Small intestine (tissue), 7 donors: ENCODE measurements around the gene BABAM2. TPM values are rescaled to one million over a fixed set of nuclear protein-coding genes. Genes with fewer than 3 reads are reported as not detected.
A peak's percentile ranks its signal among the peaks of the same experiment; 100 is the strongest.

Experiments
- DNase-seq, 2 donors: peaks; one replicate each; pipeline versions ENCODE4 v3.0.0 to v3.0.0-alpha.2; 2013
- FAIRE-seq: peaks from 2 replicates; lab custom pipeline; 2012; peaks lifted over from hg19 to GRCh38; lab: Jason Lieb, UNC
- H3K27ac ChIP-seq, 3 donors: one replicate each; pipeline ENCODE4 v1.5.1; 2013; ENCODE audit warnings: low read length in 2 of 3, mild to moderate bottlenecking in 2 of 3, control low read depth in 1 of 3, inconsistent platforms in 1 of 3, low read depth in 1 of 3, moderate library complexity in 1 of 3
- H3K27me3 ChIP-seq, 3 donors: one replicate each; pipeline ENCODE4 v1.6.1; 2013; ENCODE audit warnings: low read length in 3 of 3, inconsistent platforms in 1 of 3; ENCODE audit not compliant: control insufficient read depth in 3 of 3, insufficient read depth in 3 of 3
- H3K36me3 ChIP-seq, 3 donors: one replicate each; pipeline ENCODE4 v1.6.1; 2013; ENCODE audit warnings: low read length in 3 of 3, inconsistent platforms in 1 of 3, low read depth in 1 of 3, mild to moderate bottlenecking in 1 of 3, moderate library complexity in 1 of 3; ENCODE audit not compliant: control insufficient read depth in 3 of 3, insufficient read depth in 2 of 3
- H3K4me1 ChIP-seq, 3 donors: one replicate each; pipeline ENCODE4 v1.6.1; 2013; ENCODE audit warnings: low read length in 2 of 3, inconsistent platforms in 1 of 3, low read depth in 1 of 3, mild to moderate bottlenecking in 1 of 3, moderate library complexity in 1 of 3; ENCODE audit not compliant: control insufficient read depth in 3 of 3, insufficient read depth in 2 of 3
- H3K4me3 ChIP-seq, 3 donors: one replicate each; pipeline ENCODE4 v1.5.1; 2013; ENCODE audit warnings: low read length in 3 of 3, control low read depth in 1 of 3, inconsistent platforms in 1 of 3, low read depth in 1 of 3, mild to moderate bottlenecking in 1 of 3, moderate library complexity in 1 of 3
- H3K9me3 ChIP-seq, 2 donors: one replicate each; pipeline ENCODE4 v1.6.1; 2013; ENCODE audit warnings: low read depth in 1 of 2, low read length in 1 of 2; ENCODE audit not compliant: control insufficient read depth in 2 of 2, insufficient read depth in 1 of 2
- whole genome bisulfite sequencing, 3 donors: extraction: QIAGEN DNeasy Blood & Tissue Kit; methylation state at CpG; one replicate each; pipeline ENCODE4 v1.1.7; 2013; 5-methylcytosine and 5-hydroxymethylcytosine counted together
- polyA plus RNA-seq, 4 donors: library from polyadenylated mRNA; stranded (reverse) in 3 of 4; unstranded in 1 of 4; fragments of 200-250 nt in 3 of 4; fragments of 120-200 nt in 1 of 4; gene quantifications; one replicate each; pipeline versions ENCODE4 v1.2.1 to v1.2.3, GENCODE V29; 2013
- donor health status: healthy with polysubstance abuse.
- donor health status: control.
- donor health status: control.
- donor health status: Bipolar disorder and iron deficiency.
- donor health status: healthy.

The BABAM2 gene
- polyA plus RNA-seq, 4 donors = 19.5 to 38.6 (median 21.5) TPM

DNA sequence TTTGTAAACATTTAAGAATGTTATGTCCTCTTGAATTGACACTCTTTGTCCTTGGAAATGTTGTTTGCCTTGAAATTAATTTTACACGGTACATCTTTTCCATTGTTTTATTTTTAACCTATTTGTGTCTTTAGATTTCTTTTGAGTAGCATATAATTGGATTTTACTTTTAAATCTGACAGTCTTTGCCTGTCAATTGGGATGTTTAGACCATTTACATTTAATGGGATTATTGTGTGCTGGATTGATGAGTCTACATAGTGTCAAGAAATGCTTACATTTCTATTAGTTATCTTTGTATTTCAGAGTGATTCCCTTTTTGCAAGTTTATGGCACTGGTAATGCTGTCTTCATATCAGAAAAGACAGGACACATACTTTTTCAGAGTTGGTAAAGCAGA, 61.5 kb downstream of the BABAM2 start:
- Histone ChIP-seq H3K27ac (no peak overlapping the region), H3K36me3 (no peaks in the 10 kb centered on the region), H3K9me3 (no peaks in the 10 kb centered on the region), H3K4me3 (no peak overlapping the region), H3K27me3 (no peaks in the 10 kb centered on the region), H3K4me1 (peaks cover 0 to 15% (median 0%) of the 10 kb centered on the region in 3 donors)
- WGBS, 3 donors = 97 to 99% (median 98%) methylated on average over 1 of the region's 1 CpG
- no peak for DNase-seq
- FAIRE-seq = no peak

GRCh38 chr2:27953077-27953476, 62.5 kb downstream of the BABAM2 start:
- WGBS, 3 donors = 90 to 94% (median 92%) methylated on average over 4 of the region's 4 CpGs
- DNase-seq (no peak), FAIRE-seq (no peak)
- H3K27ac ChIP-seq = no peak overlapping the region
- H3K36me3 ChIP-seq = no peaks in the 10 kb centered on the region
- H3K4me3 ChIP-seq = no peak overlapping the region
- H3K27me3 ChIP-seq = no peaks in the 10 kb centered on the region
- H3K9me3 ChIP-seq = no peaks in the 10 kb centered on the region
- H3K4me1 ChIP-seq = peaks cover 0 to 15% (median 0%) of the 10 kb centered on the region in 3 donors

- Histone ChIP-seq H3K9me3 (no peaks in the 10 kb centered on the region), H3K36me3 (no peaks in the 10 kb centered on the region), H3K4me3 (no peak overlapping the region), H3K4me1 (peaks cover 0 to 19% (median 8%) of the 10 kb centered on the region in 3 donors), H3K27me3 (no peaks in the 10 kb centered on the region), H3K27ac (no peak overlapping the region)
- peak in 1 of 2 donors; percentile 42 for DNase-seq
- FAIRE-seq = no peak
- 26 to 45% (median 37%) methylated on average over 4 of the region's 4 CpGs for WGBS, 3 donors
These were observed 63.7 kb downstream of the BABAM2 start for GRCh38 chr2:27954221-27954673.

DNA sequence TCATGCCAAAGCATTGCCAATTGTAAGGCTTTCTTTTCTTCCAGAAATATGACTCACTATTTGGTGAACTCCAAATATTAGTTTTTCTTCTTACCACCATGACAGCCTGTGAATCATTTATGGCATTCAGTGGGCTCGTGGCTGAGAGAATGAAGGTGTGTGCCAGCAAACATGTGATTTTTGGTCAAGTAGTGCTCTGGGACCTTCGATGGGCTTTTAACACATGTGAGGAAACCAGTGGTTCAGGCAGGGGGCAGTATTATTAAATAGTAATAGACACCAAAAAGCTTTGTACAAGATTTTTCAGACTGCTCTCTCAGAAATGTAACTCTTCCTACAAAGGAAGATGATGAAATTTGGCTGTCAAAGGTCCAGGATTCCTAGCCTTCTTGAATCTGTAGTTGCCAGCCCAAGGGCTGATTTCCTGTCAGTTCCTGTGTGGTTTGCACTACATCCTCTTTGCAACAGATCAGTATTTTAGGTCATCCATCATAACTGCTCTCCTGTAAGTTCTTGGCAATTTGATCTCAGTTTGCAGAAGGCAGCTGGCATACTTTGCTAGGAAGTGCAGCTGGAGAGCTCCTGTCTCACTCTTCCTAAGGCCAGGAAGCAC, 64.3 kb downstream of the BABAM2 start:
- WGBS, 3 donors = 15 to 59% (median 54%) methylated on average over 2 of the region's 2 CpGs
- peak in 1 of 2 donors; percentile 19 for DNase-seq
- FAIRE-seq = no peak
- H3K4me3 ChIP-seq = no peak overlapping the region
- peak overlapping the region in 1 of 3 donors; percentile 51 for H3K27ac ChIP-seq
- no peaks in the 10 kb centered on the region for H3K27me3 ChIP-seq
- H3K4me1 ChIP-seq = peaks cover 0 to 19% (median 12%) of the 10 kb centered on the region in 3 donors
- H3K36me3 ChIP-seq = no peaks in the 10 kb centered on the region
- H3K9me3 ChIP-seq = no peaks in the 10 kb centered on the region

GRCh38 chr2:27955384-27956161, 65.0 kb downstream of the BABAM2 start:
- WGBS, 3 donors = 61 to 74% (median 61%) methylated on average over 5 of the region's 5 CpGs
- no peaks in the 10 kb centered on the region for H3K27me3 ChIP-seq
- no peaks in the 10 kb centered on the region for H3K36me3 ChIP-seq
- FAIRE-seq = no peak
- no peaks in the 10 kb centered on the region for H3K9me3 ChIP-seq
- H3K4me3 ChIP-seq = no peak overlapping the region
- peak overlapping the region in 1 of 3 donors; percentile 8 for H3K27ac ChIP-seq
- no peak for DNase-seq
- peaks cover 0 to 25% (median 19%) of the 10 kb centered on the region in 3 donors for H3K4me1 ChIP-seq

DNA sequence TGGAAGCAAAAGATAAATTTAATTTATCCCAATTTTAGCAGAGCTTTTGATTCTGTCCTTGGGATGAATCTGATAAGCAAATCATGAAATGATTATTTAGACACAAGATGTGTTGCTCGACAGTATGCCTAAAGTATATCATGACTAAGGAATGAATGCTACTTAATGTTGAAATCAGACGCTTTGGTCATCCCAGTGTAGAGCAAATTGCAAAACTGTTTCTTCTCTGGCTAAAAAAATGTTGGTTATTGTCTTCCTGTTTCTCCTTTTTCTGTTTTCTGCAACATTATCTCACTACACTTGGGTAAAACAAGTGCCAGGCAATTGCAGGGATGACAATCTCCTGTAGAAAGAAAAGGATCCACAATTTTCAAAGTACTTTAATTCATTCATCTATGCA, 66.4 kb downstream of the BABAM2 start:
- H3K4me1 ChIP-seq = peaks cover 0 to 25% (median 21%) of the 10 kb centered on the region in 3 donors
- 83 to 98% (median 85%) methylated on average over 2 of the region's 2 CpGs for WGBS, 3 donors
- no peaks in the 10 kb centered on the region for H3K9me3 ChIP-seq
- DNase-seq (no peak), FAIRE-seq (no peak)
- no peaks in the 10 kb centered on the region for H3K27me3 ChIP-seq
- H3K4me3 ChIP-seq = no peak overlapping the region
- H3K36me3 ChIP-seq = no peaks in the 10 kb centered on the region
- H3K27ac ChIP-seq = no peak overlapping the region

DNA sequence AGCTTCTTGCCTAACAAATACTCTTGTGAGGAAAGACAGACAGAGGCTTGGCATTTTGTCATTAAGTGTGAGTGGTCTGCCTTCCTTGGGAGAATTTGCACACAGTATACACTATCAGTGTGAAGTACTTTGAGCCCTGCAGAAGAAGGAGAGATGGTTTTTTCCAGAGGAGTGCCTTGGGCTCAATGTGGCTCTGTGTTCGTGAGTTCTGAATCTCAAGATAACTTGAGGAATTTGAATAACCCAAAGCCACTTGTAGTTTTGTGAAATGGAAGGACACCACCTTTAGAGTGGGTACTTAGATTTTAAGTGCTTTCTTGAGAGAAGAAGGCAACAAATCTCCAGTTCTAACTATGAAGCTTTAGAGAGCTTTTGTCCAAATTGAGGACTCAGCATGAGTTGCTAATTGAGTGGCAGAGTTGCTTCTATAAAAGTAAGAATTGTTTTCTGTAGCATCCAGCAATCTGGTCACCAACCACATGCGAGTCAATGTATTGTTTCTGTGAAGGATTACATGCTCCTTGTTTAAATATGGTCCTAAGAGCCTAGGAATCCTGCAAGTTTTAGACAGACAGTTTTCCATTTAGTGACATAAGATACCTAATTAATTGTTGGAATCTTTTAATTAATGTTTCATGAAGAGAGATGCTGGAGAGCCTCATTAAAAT, 68.3 kb downstream of the BABAM2 start:
- Histone ChIP-seq H3K4me3 (no peak overlapping the region), H3K4me1 (peaks cover 0 to 21% (median 21%) of the 10 kb centered on the region in 3 donors), H3K36me3 (no peaks in the 10 kb centered on the region), H3K27me3 (no peaks in the 10 kb centered on the region), H3K27ac (peak overlapping the region in 1 of 3 donors; percentile 34), H3K9me3 (no peaks in the 10 kb centered on the region)
- FAIRE-seq = no peak
- WGBS, 3 donors = 89 to 98% (median 90%) methylated on average over 2 of the region's 2 CpGs
- DNase-seq = peak in 1 of 2 donors; percentile 10

GRCh38 chr2:27959496-27959895, 69.0 kb downstream of the BABAM2 start:
- Histone ChIP-seq H3K36me3 (no peaks in the 10 kb centered on the region), H3K4me1 (peaks cover 0 to 21% (median 16%) of the 10 kb centered on the region in 3 donors), H3K27ac (peak overlapping the region in 1 of 3 donors; percentile 34), H3K27me3 (no peaks in the 10 kb centered on the region), H3K4me3 (no peak overlapping the region), H3K9me3 (peaks cover 0 to 3% of the 10 kb centered on the region in 2 donors)
- 30 to 44% (median 41%) methylated on average over 4 of the region's 4 CpGs for WGBS, 3 donors
- FAIRE-seq (no peak), DNase-seq (peak; percentile 24 to 61)
